Panc1 (cell line): ENCODE data around the gene TRPV6. TPM values are rescaled to one million over a fixed set of nuclear protein-coding genes. Genes with fewer than 3 reads are reported as not detected.

ENCODE experiments used
- ATAC-seq: fragments of 200-7000 bp; cut with Tn5 transposase; 2 replicates; pipeline ENCODE4 v1.9.1; 2020; ENCODE audit warnings: mild to moderate bottlenecking, moderate library complexity
- BruUV-seq: library from RNA; stranded (reverse); fragments of 400-500 nt; replicated peaks from 2 replicates; lab custom pipeline; 2021; lab: Mats Ljungman, UMichigan
- CTCF ChIA-PET: fragments of 300-600 bp; sonication (Branson Sonifier 250); formaldehyde crosslinking; loops from one replicate; lab custom pipeline; 2022; ENCODE audit warnings: antibody characterized with exemption; lab: Charles Lee
- POLR2A ChIA-PET: fragments of 300-600 bp; sonication (Branson Sonifier 250); formaldehyde crosslinking; loops from one replicate; lab custom pipeline; 2022; ENCODE audit warnings: antibody characterized with exemption; lab: Charles Lee
- DNase-seq: peaks from one replicate; pipeline ENCODE4 v3.0.0-alpha.2; 2010; ENCODE audit warnings: low read depth, low spot score
- H3K27ac ChIP-seq: 2 replicates; pipeline ENCODE4 v1.5.1; 2011; ENCODE audit warnings: mild to moderate bottlenecking, low read length, inconsistent platforms
- H3K27me3 ChIP-seq: fragments of 200-500 bp; sonication (Bioruptor generic); 2 replicates; pipeline ENCODE4 v1.6.0; 2014; ENCODE audit warnings: low read length, inconsistent platforms; ENCODE audit not compliant: control insufficient read depth, insufficient read depth
- H3K36me3 ChIP-seq: fragments of 200-500 bp; sonication (Bioruptor generic); 2 replicates; pipeline ENCODE4 v1.5.1; 2014; ENCODE audit warnings: inconsistent platforms, mild to moderate bottlenecking, low read length, moderate library complexity; ENCODE audit not compliant: control insufficient read depth, insufficient read depth
- H3K4me1 ChIP-seq: 2 replicates; pipeline ENCODE4 v1.5.1; 2011; ENCODE audit warnings: inconsistent platforms, mild to moderate bottlenecking, low read length, moderate library complexity; ENCODE audit not compliant: control insufficient read depth, insufficient read depth
- H3K4me3 ChIP-seq, 2 experiments: 2 replicates each; pipeline ENCODE4 v1.5.1; 2011 to 2012; ENCODE audit warnings: low read depth in 2 of 2, low read length in 2 of 2, mild to moderate bottlenecking in 2 of 2, inconsistent platforms in 1 of 2, moderate library complexity in 1 of 2
- H3K9me3 ChIP-seq: fragments of 200-500 bp; sonication (Bioruptor generic); 2 replicates; pipeline ENCODE4 v1.5.1; 2014; ENCODE audit warnings: low read depth, mild to moderate bottlenecking, inconsistent platforms, low read length, moderate library complexity; ENCODE audit not compliant: control insufficient read depth, insufficient read depth
- POLR2AphosphoS5 ChIP-seq: IDR thresholded peaks from 2 replicates; pipeline ENCODE4 v1.6.1; 2012; ENCODE audit warnings: mild to moderate bottlenecking, low read depth, low read length, moderate library complexity
- SIN3A ChIP-seq: IDR thresholded peaks from 2 replicates; pipeline ENCODE4 v1.6.1; 2012; ENCODE audit warnings: low read depth, mild to moderate bottlenecking, low read length, moderate library complexity, borderline replicate concordance; ENCODE audit not compliant: insufficient read depth
- TCF7L2 ChIP-seq: IDR thresholded peaks from 2 replicates; pipeline ENCODE4 v1.6.1; 2011; ENCODE audit warnings: mild to moderate bottlenecking, low read depth, low read length, inconsistent platforms
- in situ Hi-C: cut with HindIII; loops from 2 replicates; pipeline ENCODE4 v1.10.0; 2016; ENCODE audit warnings: low sequenced_read_pairs, low pct_unique_long_range_greater_than_20kb
- intact Hi-C: fragments of 100-400 bp; cut with micrococcal nuclease; formaldehyde crosslinking; loops from one replicate; pipeline ENCODE4 v1.10.0; 2022; ENCODE audit not compliant: unreplicated experiment
- total RNA-seq: library from RNA; stranded (reverse); gene quantifications from one replicate; pipeline ENCODE4 v1.2.1, GENCODE V29; 2021; ENCODE audit not compliant: unreplicated experiment
- TF ChIP-seq, protein P1 (sequence below): fragments of 450-650 bp; IDR thresholded peaks from 2 replicates; pipeline ENCODE4 v1.5.1; 2017; ENCODE audit warnings: mild to moderate bottlenecking
- TF ChIP-seq, protein P2 (sequence below), 2 experiments: IDR thresholded peaks; 2 replicates each; pipeline ENCODE4 v1.6.1; 2011 to 2012; ENCODE audit warnings: low read depth in 2 of 2, control low read depth in 1 of 2, low read length in 1 of 2, mild to moderate bottlenecking in 1 of 2, moderate library complexity in 1 of 2; ENCODE audit not compliant: insufficient read depth in 1 of 2

The TRPV6 gene
- total RNA-seq, 1 experiment from 2014 or later = not detected

DNA sequence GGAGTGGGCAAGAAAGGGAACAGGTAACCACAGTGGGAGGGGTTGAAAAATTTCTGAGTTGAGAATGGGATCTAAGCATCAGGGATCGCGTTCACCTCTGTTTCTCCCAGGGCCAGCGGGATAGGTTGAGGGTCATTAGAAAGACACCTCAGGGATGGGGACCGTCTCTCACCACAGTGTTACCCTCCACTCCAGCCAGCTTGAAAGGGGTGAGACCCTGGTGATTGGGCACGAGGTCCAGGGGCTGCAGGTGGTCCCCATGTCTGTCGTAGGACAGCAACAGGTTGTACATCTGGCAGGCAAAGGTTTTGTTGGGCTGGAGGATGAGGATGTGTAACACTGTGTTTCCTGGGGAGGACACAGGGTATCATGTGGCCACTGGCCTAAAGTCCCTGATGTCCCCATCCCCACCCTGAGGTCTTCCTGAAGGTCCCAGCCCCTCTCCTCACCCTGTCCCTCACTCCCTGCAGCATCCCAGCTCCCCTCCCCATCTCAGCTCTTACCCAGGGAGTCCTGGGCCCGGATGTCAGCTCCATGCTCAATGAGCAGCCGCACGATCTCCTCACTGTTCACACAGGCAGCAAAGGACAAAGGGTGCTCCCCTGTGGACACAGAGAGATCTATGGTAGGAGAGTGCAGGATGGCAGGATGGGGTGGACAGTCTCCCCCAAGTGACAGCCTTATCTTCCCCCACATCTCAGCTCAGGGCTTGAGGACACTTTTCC, 9.1 kb downstream of the TRPV6 start:
- intact Hi-C loops (no loop called here), in situ Hi-C loops (no loop called here)
- no peak for ATAC-seq
- no TSS peak for BruUV-seq
- CTCF ChIA-PET = no interaction called here
- TF ChIP-seq SIN3A (no peak), POLR2AphosphoS5 (no peak), TCF7L2 (no peak)
- TF ChIP-seq, protein P1, sequence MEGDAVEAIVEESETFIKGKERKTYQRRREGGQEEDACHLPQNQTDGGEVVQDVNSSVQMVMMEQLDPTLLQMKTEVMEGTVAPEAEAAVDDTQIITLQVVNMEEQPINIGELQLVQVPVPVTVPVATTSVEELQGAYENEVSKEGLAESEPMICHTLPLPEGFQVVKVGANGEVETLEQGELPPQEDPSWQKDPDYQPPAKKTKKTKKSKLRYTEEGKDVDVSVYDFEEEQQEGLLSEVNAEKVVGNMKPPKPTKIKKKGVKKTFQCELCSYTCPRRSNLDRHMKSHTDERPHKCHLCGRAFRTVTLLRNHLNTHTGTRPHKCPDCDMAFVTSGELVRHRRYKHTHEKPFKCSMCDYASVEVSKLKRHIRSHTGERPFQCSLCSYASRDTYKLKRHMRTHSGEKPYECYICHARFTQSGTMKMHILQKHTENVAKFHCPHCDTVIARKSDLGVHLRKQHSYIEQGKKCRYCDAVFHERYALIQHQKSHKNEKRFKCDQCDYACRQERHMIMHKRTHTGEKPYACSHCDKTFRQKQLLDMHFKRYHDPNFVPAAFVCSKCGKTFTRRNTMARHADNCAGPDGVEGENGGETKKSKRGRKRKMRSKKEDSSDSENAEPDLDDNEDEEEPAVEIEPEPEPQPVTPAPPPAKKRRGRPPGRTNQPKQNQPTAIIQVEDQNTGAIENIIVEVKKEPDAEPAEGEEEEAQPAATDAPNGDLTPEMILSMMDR = no peak
- TF ChIP-seq, protein P2, sequence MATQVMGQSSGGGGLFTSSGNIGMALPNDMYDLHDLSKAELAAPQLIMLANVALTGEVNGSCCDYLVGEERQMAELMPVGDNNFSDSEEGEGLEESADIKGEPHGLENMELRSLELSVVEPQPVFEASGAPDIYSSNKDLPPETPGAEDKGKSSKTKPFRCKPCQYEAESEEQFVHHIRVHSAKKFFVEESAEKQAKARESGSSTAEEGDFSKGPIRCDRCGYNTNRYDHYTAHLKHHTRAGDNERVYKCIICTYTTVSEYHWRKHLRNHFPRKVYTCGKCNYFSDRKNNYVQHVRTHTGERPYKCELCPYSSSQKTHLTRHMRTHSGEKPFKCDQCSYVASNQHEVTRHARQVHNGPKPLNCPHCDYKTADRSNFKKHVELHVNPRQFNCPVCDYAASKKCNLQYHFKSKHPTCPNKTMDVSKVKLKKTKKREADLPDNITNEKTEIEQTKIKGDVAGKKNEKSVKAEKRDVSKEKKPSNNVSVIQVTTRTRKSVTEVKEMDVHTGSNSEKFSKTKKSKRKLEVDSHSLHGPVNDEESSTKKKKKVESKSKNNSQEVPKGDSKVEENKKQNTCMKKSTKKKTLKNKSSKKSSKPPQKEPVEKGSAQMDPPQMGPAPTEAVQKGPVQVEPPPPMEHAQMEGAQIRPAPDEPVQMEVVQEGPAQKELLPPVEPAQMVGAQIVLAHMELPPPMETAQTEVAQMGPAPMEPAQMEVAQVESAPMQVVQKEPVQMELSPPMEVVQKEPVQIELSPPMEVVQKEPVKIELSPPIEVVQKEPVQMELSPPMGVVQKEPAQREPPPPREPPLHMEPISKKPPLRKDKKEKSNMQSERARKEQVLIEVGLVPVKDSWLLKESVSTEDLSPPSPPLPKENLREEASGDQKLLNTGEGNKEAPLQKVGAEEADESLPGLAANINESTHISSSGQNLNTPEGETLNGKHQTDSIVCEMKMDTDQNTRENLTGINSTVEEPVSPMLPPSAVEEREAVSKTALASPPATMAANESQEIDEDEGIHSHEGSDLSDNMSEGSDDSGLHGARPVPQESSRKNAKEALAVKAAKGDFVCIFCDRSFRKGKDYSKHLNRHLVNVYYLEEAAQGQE (IDR thresholded peaks at IDR 0.05; ENCODE audit: insufficient read depth in 1 of 2, low read depth in 2 of 2, low read length in 1 of 2) = no peak
- Histone ChIP-seq H3K27ac (no peak overlapping the region), H3K27me3 (peaks cover 11% of the 10 kb centered on the region), H3K4me1 (no peaks in the 10 kb centered on the region), H3K9me3 (no peaks in the 10 kb centered on the region), H3K36me3 (no peaks in the 10 kb centered on the region), H3K4me3 (no peak overlapping the region)
- POLR2A ChIA-PET = no interaction called here
- no peak for DNase-seq

DNA sequence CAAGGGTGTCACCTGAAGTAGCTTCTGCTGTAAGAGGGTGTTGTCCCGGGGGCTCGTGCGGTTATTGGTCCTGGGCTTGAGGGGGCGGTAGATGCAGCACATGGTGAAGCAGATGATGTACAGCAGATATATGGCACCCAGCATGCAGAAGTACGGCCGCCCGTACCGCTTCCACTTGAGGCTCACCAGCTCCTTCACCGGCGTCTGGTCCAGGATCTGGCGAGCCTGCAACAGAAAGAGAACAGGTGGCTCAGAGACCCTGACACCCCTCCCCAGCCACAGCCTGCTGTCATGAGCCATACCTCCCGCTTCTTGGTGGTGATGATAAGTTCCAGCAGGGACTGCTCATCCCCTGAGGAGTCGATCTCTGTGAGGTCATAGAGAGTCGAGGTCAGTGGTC, 10.1 kb downstream of the TRPV6 start:
- ATAC-seq = no peak
- no peak for DNase-seq
- BruUV-seq = no TSS peak
- Histone ChIP-seq H3K4me1 (no peaks in the 10 kb centered on the region), H3K36me3 (no peaks in the 10 kb centered on the region), H3K9me3 (no peaks in the 10 kb centered on the region), H3K27me3 (peaks cover 11% of the 10 kb centered on the region), H3K27ac (no peak overlapping the region), H3K4me3 (no peak overlapping the region)
- intact Hi-C loops = no loop called here
- in situ Hi-C loops = no loop called here
- ChIA-PET POLR2A (interaction anchor here (0.6 kb wide), 1 partner anchor 10 kb away, joined by 18 read pairs; the partner anchor contains the start of gene TRPV6), CTCF (no interaction called here)
- TF ChIP-seq, protein P2 (IDR thresholded peaks at IDR 0.05; ENCODE audit: insufficient read depth in 1 of 2, low read depth in 2 of 2, low read length in 1 of 2) = no peak
- TF ChIP-seq, protein P1 = no peak
- TF ChIP-seq TCF7L2 = no peak
- no peak for TF ChIP-seq POLR2AphosphoS5
- no peak for TF ChIP-seq SIN3A
